ENCODE results near the gene KANK3. TPM values are rescaled to one million over a fixed set of nuclear protein-coding genes. Genes with fewer than 3 reads are reported as not detected.

The KANK3 gene
- total and polyA plus RNA-seq, 9 of the 15 experiments (the other 6 are each of a cell fraction or from before 2014, with no cell fraction given): 0.03 to 0.40 (median 0.08) TPM; not detected in 6

- TF ChIP-seq THAP12 (CRISPR knock-in tag; IDR thresholded peaks at IDR 0.05) (peak; percentile 67; the same call in 1 of the 2 replicates), ZNF561 (CRISPR knock-in tag; conservative IDR thresholded peaks at IDR 0.05) (no peak), KLF6 (CRISPR knock-in tag; IDR thresholded peaks at IDR 0.05; ENCODE audit: borderline replicate concordance) (no peak), EGR1 (conservative IDR thresholded peaks at IDR 0.05) (no peak; the same call in 1 of the 2 replicates), ZNF584 (CRISPR knock-in tag; IDR thresholded peaks at IDR 0.05; ENCODE audit: low read depth) (no peak), MAFG (tag; conservative IDR thresholded peaks at IDR 0.05) (no peak), TEAD2 (tag; IDR thresholded peaks at IDR 0.05) (no peak), NR1H2 (CRISPR knock-in tag; IDR thresholded peaks at IDR 0.05) (peak; percentile 89; the same call in 1 of the 2 replicates), SAFB (IDR thresholded peaks at IDR 0.05; ENCODE audit: borderline replicate concordance, low read depth, low read length) (peak; percentile 66; the same call in 1 of the 2 replicates), ZNF551 (CRISPR knock-in tag; IDR thresholded peaks at IDR 0.05) (no peak), ZBTB11 (CRISPR knock-in tag; IDR thresholded peaks at IDR 0.05) (peak in 1 of 3 experiments; percentile 49; a peak in 1 of 6 replicates), PCBP2 (IDR thresholded peaks at IDR 0.05; ENCODE audit: low read depth, low read length, poor library complexity, severe bottlenecking) (no peak), RNF2 (IDR thresholded peaks at IDR 0.05) (peak; percentile 85), E4F1 (CRISPR knock-in tag; IDR thresholded peaks at IDR 0.05; ENCODE audit: borderline replicate concordance) (peak; percentile 46; the same call in 1 of the 2 replicates), ZFPM2 (CRISPR knock-in tag; IDR thresholded peaks at IDR 0.05) (no peak), SNRNP70 (optimal IDR thresholded peaks at IDR 0.05; ENCODE audit: low read depth, low read length) (no peak), SMARCA5 (IDR thresholded peaks at IDR 0.05) (no peak), CBFA2T2 (conservative IDR thresholded peaks at IDR 0.05) (no peak), SP2 (IDR thresholded peaks at IDR 0.05; ENCODE audit: extremely low read depth, low read depth, low read length, poor library complexity, severe bottlenecking) (peak; percentile 36)
These were observed 34.8 kb downstream of the KANK3 start, which contains the start of gene CD320 (continued) for GRCh38 chr19:8307965-8308866.

All from K562 (cell line).